HG03521 (cell line): ENCODE measurements around the gene NOL9.
"Not testable (repeated sequence)": the region's sequence is repeated elsewhere in the genome, so short reads cannot be mapped to it uniquely, and the experiment has no call there.

Source experiments
- ATAC-seq: cut with Tn5 transposase; IDR thresholded peaks from one replicate; pipeline ENCODE4 v1.9.1; 2021; ENCODE audit warnings: mild to moderate bottlenecking, moderate library complexity; ENCODE audit not compliant: unreplicated experiment

Gene NOL9

GRCh38 chr1:6506210-6507036 lies 47.9 kb downstream of the NOL9 start:
- no peak for ATAC-seq

GRCh38 chr1:6505367-6506209 lies 48.7 kb downstream of the NOL9 start:
- no peak for ATAC-seq

DNA sequence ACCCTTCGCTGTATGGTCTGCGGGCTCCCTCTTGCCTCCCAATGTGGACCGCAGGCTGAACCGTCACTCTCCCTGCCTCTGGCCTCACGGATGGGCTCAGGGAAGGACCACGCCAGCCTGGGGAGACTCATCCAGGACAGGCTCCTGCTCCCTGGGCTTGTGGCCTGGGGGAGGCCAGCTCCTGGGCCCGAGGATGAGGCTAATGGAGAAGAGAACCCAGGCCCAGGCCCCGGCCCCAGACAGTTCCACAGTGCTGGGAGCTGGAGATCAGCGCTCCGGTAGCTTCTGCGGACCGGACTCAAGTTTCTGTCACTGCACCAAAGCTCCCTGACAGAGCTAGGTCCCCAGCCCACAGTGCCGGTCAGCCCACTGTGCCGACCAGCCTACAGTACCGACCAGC lies 49.4 kb downstream of the NOL9 start:
- ATAC-seq: no peak

DNA sequence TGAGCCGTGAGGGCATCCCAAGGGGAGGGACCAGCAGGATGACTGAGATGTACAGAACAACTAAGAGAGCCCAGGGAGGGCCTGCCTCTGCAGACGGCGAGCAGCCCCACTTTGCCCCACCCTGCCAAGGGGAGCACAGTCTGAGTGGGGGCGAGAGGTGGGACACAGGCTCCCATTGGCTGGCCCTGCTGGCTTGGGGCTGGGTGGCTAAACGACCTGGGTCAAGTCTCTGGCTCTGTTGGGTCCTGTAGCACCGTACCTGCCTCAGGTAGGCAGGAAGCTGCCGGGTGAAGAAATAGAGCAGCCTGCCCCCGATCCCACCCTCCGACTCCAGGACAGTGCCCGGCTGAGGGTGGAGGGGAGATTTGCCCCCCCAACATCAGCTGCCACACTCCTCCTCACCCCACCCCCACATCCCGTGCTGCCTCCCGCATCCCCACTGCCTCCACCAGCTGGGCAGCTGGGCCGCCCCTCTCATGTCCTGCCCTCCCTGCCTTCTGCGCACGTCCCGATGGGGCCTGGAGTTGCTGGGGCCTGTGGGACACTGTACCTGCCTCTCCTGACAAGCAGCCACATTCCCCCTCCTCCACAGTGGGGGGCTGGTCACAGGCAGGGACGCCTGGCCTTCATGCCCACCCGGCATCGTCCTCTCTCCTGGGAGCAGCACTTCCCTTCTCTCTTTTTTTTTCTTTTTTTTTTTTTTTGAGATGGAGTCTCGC lies 50.3 kb downstream of the NOL9 start:
- ATAC-seq: no peak

- ATAC-seq: no peak
These were observed 52.1 kb downstream of the NOL9 start for GRCh38 chr1:6502000-6502891.

- ATAC-seq: no peak
These were observed 53.0 kb downstream of the NOL9 start for GRCh38 chr1:6501279-6501813.

DNA sequence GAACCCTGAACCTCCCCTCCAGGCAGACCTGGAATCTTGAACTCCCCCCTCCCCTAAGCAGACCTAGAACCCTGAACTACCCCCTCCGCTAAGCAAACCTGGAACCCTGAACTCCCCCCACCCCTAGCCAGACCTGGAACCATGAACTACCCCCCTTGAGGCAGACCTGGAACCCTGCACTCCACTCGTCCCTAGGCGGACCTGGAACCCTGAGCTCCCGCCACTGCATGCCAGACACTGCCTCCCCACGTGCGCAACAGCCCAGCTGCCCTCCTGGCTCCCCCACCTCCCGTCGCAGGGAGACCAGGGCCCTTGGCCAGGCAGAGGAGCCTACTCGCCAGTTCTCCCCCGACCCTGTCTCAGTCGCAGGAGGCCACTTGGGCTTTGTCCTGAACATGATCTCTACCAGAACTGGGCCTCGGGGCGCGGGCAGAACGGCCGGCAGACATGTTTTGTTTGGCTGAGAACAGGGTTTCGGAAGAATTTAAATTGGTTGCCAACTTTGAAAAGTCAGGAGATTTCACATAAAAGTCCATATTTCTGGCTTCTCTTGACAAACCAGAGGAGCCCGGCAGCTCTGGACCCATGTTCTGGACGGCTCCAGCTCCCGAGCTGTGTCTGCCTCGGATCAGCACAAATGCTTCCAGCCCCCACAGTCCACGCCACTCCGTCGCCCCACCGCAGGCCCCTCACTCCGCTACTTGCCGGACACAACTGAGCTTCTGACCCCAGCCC lies 53.6 kb downstream of the NOL9 start:
- no peak for ATAC-seq

GRCh38 chr1:6499296-6499695 lies 55.0 kb downstream of the NOL9 start:
- ATAC-seq: no peak

DNA sequence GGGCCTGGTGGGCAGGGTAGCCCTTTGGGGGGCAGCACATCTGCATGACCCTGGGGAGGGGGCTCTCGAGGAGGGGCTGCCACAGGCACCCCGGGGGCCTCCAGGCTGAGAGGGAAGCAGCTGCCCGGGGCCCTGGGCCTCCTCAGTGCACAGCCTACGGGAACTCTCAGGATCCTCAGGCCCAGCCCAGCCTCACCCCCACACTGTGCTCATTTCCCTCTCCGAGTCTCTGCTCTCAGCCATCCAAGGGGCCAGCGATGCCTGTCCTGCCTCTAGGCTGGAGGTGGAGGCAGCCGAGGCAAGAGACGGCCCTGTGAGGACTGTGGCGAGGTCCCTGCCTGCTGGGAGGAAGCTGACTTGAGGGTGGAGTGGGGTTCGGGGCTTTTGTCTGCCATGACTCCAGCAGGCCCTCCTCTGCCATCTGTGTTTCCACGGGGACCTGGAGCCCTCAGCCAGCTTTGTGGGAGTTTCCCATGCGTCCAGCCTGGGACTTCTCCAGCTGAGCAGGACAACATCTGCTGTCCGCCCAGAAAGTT lies 55.7 kb downstream of the NOL9 start:
- ATAC-seq: no peak

DNA sequence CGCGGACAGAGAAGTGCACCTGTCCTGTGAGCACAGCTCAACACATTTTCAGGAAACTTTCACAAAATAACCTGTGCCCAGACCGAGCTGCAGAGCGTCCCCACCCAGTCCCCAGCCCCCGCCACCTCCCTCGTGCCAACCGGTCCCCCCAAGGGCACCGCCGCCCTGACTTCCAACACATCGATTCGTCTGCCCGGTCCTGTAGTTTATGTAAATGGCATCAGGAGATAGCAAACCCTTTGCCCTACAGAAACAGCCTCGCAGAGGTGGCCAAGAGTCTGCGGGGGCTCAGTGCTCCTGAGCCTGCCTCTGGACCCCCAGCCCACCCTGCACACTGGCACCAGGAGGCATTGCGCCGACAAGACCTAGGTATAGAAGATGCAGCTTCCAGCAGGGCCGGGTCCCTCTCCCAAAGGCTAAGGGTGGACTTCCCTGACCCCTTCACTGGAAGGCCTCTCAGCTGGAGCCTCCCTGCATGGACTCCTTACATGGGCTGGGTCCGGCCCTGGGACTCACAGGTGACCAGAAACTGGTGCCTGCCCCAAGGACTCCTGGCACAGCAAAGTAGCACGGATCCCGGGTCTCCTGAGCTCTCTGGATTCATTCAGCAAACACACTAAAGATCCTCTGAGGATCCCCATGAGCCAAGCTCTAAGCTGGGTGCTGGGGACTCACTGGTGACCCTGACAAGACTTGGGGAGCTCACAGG lies 56.3 kb downstream of the NOL9 start:
- ATAC-seq: no peak

GRCh38 chr1:6497215-6497866 lies 57.0 kb downstream of the NOL9 start:
- ATAC-seq: no peak

DNA sequence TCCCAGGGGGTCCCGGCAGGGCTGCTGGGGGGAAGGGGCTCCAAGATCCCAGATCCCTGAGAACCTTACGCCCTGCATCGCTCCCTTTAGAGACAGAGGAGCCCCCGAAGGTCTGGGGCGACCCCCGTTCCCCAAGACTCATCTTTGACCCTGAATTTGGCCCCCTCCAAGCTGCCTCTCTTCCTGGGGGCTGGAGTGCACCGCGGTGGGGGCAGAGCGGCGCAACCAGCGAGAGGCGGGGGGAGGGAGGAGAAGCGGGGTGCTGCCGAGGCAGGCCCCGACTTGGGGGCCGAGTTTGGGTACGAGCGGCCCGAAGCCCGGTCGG lies 57.5 kb downstream of the NOL9 start:
- ATAC-seq: no peak

DNA sequence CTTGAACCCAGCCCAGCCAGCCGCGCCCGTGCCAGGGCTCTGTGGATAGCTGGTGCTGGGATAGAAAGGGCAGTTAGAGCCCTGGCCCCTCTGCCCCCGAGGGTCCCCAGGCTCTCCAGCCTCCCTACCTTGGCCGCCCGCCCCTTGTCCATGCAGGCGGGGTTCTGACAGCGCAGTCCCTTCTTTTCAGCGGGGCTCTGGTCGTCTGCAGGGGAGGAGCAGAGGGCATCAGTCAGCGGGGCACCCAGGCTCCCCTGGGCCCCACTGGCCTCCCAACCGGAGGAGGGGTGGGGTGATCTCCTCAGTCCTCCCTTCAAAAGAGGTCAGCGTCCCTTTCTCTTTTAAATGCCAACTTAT lies 58.0 kb downstream of the NOL9 start:
- no peak for ATAC-seq

- no peak for ATAC-seq
These were observed 58.6 kb downstream of the NOL9 start for GRCh38 chr1:6495540-6496364.

GRCh38 chr1:6495041-6495441 lies 59.3 kb downstream of the NOL9 start:
- ATAC-seq: no peak

- no peak for ATAC-seq
These were observed 59.7 kb downstream of the NOL9 start for GRCh38 chr1:6494627-6495026.

DNA sequence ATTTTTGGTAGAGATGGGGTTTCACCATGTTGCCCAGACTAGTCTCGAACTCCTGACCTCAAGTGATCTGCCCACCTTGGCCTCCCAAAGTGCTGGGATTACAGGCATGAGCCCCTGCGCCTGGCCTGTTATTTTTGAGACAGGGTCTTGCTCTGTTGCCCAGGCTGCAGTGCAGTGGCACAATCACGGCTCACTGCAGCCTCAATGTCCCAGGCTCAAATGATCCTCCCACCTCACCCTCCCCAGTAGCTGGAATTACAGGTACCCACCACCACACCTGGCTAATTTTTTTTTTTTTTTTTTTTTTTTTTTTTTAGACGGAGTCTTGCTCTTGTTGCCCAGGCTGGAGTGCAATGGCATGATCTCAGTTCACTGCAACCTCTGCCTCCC lies 60.5 kb downstream of the NOL9 start:
- ATAC-seq: not testable (repeated sequence)

DNA sequence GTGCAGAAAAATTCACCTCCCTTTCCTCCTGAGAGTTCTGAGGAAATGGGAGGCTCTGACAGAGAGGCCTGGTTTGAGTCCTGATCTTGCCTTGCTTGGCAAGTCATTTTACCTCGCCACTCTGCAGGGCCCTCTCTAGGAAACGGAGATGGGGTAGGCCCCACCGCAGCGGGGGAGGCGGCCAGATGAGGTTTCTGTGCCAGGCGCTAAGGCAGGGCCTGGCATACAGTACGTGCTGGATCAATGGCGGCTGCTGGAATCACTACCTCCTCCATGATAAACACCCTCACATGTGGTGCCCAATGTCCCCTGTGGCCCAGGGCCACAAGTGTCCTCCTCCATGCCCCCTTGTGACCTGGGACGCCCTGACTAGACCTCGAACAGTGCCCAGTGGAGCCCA lies 62.3 kb downstream of the NOL9 start:
- ATAC-seq: no peak
